Activated CD4-positive, alpha-beta T cell treated with anti-CD3 and anti-CD28 coated beads, Interleukin-2, amount 10 ng/mL, durations not matched to agents 7 days and 5 days (primary cell): ENCODE measurements around the gene ZSCAN29. TPM values are rescaled to one million over a fixed set of nuclear protein-coding genes. Genes with fewer than 3 reads are reported as not detected.

ENCODE experiments used
- CTCF ChIA-PET: fragments of 350-600 bp; sonication (Branson Sonifier 250); formaldehyde crosslinking; loops from one replicate; lab custom pipeline; 2021; ENCODE audit warnings: antibody characterized with exemption; lab: Charles Lee
- POLR2A ChIA-PET: fragments of 350-600 bp; sonication (Branson Sonifier 250); formaldehyde crosslinking; loops from one replicate; lab custom pipeline; 2021; ENCODE audit warnings: antibody characterized with exemption; lab: Charles Lee
- DNase-seq: peaks from one replicate; pipeline ENCODE4 v3.0.0-alpha.2; 2020
- H3K27ac Mint-ChIP-seq: one replicate; pipeline ENCODE4 v1.8.0; 2021; ENCODE audit warnings: mild to moderate bottlenecking, moderate library complexity, mixed read lengths
- H3K27me3 Mint-ChIP-seq: one replicate; pipeline ENCODE4 v1.8.0; 2021; ENCODE audit warnings: mixed read lengths
- H3K36me3 Mint-ChIP-seq: one replicate; pipeline ENCODE4 v1.8.0; 2021; ENCODE audit warnings: low read depth, mixed read lengths
- H3K4me1 Mint-ChIP-seq: one replicate; pipeline ENCODE4 v1.8.0; 2021; ENCODE audit warnings: mixed read lengths
- H3K4me3 Mint-ChIP-seq: one replicate; pipeline ENCODE4 v1.8.0; 2021; ENCODE audit warnings: mild to moderate bottlenecking, moderate library complexity, mixed read lengths
- H3K9me3 Mint-ChIP-seq: one replicate; pipeline ENCODE4 v1.8.0; 2021; ENCODE audit warnings: mixed read lengths
- total RNA-seq, 2 experiments: library from RNA; stranded (reverse); gene quantifications; one replicate each; pipeline ENCODE4 v1.2.3, GENCODE V29; 2021

Gene ZSCAN29
- total RNA-seq, 2 experiments from 2014 or later, result 25.4 to 28.2 TPM

DNA sequence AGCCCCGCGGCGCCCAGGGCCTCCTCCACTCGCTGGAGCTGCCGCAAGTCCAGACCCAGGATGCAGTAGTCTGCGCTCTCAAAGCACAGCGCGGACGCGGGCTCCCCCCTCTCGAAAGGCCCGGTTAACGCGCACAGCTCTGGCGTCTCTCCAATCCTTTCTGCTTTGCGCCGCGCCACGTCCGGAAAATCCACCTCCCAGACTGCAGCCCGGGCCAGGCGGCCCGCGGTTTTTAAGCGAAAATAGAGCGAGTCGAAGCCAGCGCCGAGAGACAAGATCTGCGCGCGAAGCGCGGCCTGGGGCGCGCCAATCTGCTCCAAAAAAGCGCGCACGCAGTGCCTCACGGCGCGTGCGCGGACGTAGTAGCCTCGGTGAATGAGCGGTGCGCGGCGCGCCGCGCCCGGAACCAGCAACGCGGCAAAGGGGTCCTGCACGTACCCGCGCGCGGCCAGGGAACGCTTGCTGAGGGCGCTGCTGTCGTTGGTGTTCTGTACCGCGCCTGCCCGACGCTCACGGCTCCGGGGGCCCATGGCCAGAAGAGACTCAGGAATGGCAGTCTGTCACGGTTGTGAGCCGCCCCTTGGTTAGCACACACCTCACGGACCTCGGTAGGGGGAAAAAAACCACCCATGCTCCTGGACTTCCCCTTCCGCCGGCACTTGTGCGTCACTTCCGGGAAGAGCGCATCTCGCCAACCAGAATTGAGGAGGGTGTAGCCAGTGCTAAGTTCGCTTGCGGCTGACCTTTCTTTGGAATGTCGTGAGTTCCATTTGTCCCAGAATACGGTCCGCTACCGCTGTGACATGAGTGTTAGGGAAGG is 40.7 kb downstream of the ZSCAN29 start, which contains the start of gene LCMT2:
Gene LCMT2 (minus strand): TSS at position 614 of the 820 bp plus-strand sequence. CDS start 84 bp downstream, at position 530.
- H3K4me1 Mint-ChIP-seq, result peaks cover 35% of the 10 kb centered on the region
- ChIA-PET POLR2A (interaction anchor here (1.0 kb wide), 1 partner anchor 180 kb away, joined by 3 read pairs; no protein-coding TSS in a partner anchor), CTCF (interaction anchor here (0.9 to 1.0 kb wide), 2 partner anchors 7 to 105 kb away, joined by 3 read pairs; no protein-coding TSS in a partner anchor)
- peaks cover 25% of the 10 kb centered on the region for H3K36me3 Mint-ChIP-seq
- H3K27ac Mint-ChIP-seq, result peak within 1 kb of the TSS; percentile 98
- peaks cover 2% of the 10 kb centered on the region for H3K9me3 Mint-ChIP-seq
- peak; percentile 93 for DNase-seq
- H3K27me3 Mint-ChIP-seq, result no peaks in the 10 kb centered on the region
- H3K4me3 Mint-ChIP-seq, result peak within 1 kb of the TSS; percentile 88

DNA sequence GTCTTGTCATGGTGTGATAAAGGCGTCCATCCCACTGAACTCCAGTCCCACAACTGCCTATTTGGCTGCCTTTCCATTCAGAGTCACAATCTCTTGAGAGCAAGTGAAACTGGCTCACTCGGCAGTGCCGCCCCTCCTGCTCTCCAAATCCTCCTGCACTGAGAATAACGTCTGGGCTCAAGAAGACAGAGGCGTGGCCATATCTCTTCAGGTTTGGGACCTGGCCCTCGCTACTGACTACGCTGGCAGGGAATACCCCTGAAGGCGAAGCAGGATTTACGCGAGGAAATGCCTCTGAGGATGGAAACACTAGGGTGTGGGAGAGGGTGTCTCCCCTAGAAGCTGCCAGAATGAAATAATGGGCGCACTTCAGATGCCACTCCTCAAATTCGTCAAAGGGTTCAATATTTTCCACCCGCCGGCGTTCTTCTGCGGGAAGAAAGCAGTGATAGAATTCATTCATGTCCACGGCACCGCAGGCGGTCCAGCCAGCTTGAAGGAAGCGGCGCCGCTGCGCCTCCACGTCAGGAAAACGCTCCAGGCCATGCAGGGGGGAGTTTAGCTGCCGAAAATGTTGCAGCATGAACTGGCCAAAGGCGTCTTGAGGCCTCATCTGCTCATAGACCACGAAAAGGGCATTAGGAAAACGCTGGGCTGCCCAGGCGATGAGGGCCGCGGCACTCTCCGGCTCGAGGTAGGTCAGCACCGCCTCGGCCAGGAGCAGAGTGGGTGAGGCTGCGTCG is 41.5 kb downstream of the ZSCAN29 start:
- CTCF ChIA-PET, result interaction anchor here (0.9 to 1.6 kb wide), 3 partner anchors 8 to 125 kb away, joined by 3 to 5 read pairs (median 3); no protein-coding TSS in a partner anchor
- H3K36me3 Mint-ChIP-seq, result peaks cover 22% of the 10 kb centered on the region
- H3K27me3 Mint-ChIP-seq, result no peaks in the 10 kb centered on the region
- H3K4me3 Mint-ChIP-seq, result peak overlapping the region; percentile 88
- H3K4me1 Mint-ChIP-seq, result peaks cover 35% of the 10 kb centered on the region
- peak overlapping the region; percentile 98 for H3K27ac Mint-ChIP-seq
- H3K9me3 Mint-ChIP-seq, result peaks cover 2% of the 10 kb centered on the region
- POLR2A ChIA-PET, result interaction anchor here (1.0 kb wide), 1 partner anchor 181 kb away, joined by 3 read pairs; no protein-coding TSS in a partner anchor
- DNase-seq, result peak; percentile 17

DNA sequence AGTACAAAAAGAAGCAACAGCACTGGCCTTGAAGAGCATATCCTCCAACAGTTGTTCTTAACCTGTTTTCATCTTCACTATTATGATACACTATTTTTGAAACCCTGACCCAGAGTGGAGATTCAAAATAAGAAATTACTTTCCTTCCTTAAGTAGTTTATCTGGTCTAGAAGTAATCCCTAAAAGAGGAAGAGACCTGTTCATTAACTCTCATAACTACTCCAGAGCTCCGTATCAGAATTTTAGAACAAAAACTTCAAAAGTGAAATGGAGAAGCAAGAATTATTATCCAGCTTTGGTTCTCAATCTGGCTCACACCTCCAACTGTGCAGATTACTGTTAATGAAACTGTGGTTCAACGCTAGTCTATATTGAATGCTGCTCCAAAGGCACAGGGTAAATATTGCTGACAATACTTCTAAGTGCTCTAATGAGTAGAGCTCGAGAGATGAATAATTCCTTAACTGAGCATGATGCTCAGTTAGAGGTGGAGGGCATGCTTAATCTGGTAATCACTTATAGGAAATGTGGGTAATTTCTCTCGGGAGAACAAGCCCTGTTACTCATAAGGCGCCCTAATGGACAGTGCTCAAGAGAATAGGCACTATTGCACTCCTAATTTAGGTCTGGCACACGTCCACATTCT is 45.7 kb downstream of the ZSCAN29 start:
- ChIA-PET POLR2A (no interaction called here), CTCF (interaction anchor here (0.7 to 1.3 kb wide), 5 partner anchors 8 to 40 kb away, joined by 3 to 4 read pairs (median 3); no protein-coding TSS in a partner anchor)

DNA sequence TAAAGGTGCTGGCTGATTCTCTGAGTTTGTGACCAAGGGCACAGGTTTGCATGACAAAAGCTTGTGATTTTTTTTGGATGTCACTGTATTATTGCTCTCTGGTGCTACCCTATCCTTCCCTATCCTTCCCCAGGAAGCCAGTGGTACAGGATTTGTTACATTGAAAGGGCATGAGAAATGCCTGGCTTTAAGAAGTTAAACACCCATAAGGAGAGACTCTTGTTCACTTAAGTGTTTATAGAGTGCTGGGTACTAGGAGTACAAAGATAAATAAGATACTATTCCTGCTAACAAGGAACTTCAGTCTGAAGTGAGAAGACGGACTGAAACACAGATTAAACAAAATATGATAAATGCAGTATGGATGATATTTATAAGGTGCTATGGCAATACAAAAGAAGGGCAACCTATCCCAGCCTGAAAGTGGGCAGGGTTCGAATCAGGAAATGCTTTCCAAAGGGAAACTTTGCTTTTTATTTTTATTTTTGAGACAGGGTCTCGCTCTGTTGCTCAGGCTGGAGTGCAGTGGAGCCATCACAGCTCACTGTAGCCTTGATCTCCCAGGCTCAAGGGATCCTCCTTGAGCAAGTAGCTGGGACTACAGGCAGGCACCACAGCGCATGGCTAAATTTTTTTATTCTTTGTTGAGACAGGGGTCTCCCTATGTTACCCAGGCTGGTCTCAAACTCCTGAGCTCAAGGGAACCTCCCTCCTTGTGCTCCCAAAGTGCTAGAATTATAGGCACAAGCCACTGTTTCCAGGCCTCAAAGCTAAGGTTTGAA is 51.7 kb downstream of the ZSCAN29 start:
- no peaks in the 10 kb centered on the region for H3K9me3 Mint-ChIP-seq
- no peaks in the 10 kb centered on the region for H3K36me3 Mint-ChIP-seq
- H3K4me1 Mint-ChIP-seq, result no peaks in the 10 kb centered on the region
- H3K27ac Mint-ChIP-seq, result no peak overlapping the region
- no peak overlapping the region for H3K4me3 Mint-ChIP-seq
- peaks cover 6% of the 10 kb centered on the region for H3K27me3 Mint-ChIP-seq
- ChIA-PET CTCF (interaction anchor here (1.0 to 1.4 kb wide), 4 partner anchors 8 to 42 kb away, joined by 3 to 4 read pairs (median 4); no protein-coding TSS in a partner anchor), POLR2A (no interaction called here)
- no peak for DNase-seq

More for the DNA sequence above, 45.7 kb downstream of the ZSCAN29 start:
- Mint-ChIP-seq H3K4me3 (no peak overlapping the region), H3K4me1 (peaks cover 21% of the 10 kb centered on the region), H3K36me3 (peaks cover 21% of the 10 kb centered on the region), H3K9me3 (no peaks in the 10 kb centered on the region), H3K27me3 (peaks cover 3% of the 10 kb centered on the region), H3K27ac (no peak overlapping the region)
- DNase-seq, result no peak

DNA sequence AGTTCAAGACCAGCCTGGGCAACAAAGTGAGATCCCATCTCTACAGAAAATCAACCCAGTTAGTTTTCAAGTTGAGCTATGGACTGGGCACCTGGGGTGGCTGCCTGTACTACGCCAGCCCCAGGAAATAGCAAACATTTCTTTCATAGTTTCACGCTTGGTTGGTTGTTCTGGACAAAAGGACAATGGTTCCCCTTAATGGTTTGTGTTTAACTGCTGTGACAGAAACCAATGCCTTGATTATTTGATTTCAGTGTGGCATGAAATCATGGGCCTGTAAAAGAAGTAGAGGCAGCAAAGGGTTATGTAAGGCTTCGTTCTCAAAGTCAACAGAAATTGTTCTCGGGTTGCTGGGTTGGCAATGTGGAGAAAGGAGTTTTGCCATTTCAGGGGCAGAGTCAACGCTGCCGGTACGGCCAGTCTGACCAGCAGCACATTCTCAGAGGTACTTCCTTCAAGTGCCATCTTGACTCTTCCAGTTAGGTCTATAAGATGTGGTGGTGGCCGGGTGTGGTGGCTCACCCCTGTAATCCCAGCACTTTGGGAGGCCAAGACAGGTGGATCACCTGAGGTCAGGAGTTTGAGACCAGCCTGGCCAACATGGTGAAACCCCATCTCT is 53.2 kb downstream of the ZSCAN29 start:
- no peak for DNase-seq
- H3K9me3 Mint-ChIP-seq, result no peaks in the 10 kb centered on the region
- CTCF ChIA-PET, result interaction anchor here (0.6 to 1.2 kb wide), 2 partner anchors 14 to 37 kb away, joined by 3 read pairs; no protein-coding TSS in a partner anchor
- H3K36me3 Mint-ChIP-seq, result no peaks in the 10 kb centered on the region
- H3K27ac Mint-ChIP-seq, result no peak overlapping the region
- H3K4me3 Mint-ChIP-seq, result no peak overlapping the region
- no peaks in the 10 kb centered on the region for H3K4me1 Mint-ChIP-seq
- H3K27me3 Mint-ChIP-seq, result peaks cover 10% of the 10 kb centered on the region
- POLR2A ChIA-PET, result no interaction called here

DNA sequence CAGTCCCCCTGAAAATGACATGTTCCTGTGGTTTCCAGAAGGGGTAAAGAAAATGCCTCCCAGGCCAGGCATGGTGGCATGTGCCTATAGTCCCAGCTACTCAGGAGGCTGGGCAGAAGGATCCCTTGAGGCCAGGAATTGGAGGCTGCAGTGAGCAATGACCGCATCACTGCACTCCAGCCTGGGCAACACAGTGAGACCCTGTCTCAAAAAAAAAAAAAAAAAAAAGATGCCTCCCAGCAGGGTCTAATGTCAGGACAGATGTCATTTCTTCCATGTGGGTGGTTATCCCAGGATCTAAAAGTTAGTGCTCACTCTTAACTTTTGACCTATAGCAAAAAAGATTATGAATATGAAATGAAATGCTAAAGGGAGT is 53.9 kb downstream of the ZSCAN29 start:
- Mint-ChIP-seq H3K9me3 (no peaks in the 10 kb centered on the region), H3K4me1 (no peaks in the 10 kb centered on the region), H3K27ac (no peak overlapping the region), H3K4me3 (no peak overlapping the region), H3K36me3 (no peaks in the 10 kb centered on the region), H3K27me3 (peaks cover 13% of the 10 kb centered on the region)
- no peak for DNase-seq
- CTCF ChIA-PET, result interaction anchor here (0.9 to 1.2 kb wide), 3 partner anchors 9 to 580 kb away, joined by 3 read pairs; partner anchors contain the start of gene CDAN1
- POLR2A ChIA-PET, result no interaction called here

DNA sequence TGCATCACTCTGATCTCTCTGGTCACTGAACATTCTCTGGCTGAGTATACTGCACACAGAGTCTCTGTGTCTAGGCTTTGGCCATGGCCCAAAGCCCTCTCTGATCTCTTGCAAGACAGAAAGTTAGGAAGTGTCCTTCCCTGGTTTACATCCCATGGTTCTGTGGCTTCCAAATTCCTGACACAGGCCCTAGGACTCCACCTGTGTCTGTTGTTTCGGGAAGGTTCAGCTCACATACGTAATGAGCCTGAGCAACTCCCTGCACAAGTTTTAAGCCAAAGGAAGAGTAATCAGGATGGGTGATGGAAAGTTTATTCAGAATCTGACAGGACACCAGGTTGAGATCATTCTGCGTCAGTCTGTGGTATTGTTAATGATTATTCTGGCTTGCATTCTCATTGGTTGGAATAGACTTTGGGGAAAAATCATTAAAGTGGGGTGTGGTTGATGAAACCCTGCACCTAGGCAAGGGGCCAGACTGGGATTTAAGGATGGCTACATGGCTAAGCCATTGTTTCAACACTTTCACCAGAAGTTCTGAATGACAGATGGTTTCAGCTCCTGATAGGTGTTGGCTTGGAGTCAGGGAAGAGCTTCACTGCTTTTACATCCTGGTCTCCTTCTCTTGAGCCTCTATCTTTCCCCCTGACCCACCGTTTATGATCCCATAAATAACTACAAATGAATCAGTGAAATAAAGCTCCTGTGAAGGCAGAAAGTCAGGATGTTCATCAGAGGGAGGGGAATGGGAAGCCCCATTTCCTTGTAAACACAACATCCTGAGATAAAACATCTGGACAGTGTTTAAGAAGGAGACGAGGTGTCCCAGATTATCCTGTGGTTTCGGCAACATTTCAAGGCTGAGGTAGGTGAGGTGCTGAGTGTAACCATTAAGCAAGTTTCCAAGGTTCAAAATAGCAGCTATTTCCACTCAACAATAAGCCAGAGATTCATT is 54.5 kb downstream of the ZSCAN29 start:
- Mint-ChIP-seq H3K27ac (no peak overlapping the region), H3K4me1 (no peaks in the 10 kb centered on the region), H3K27me3 (peaks cover 19% of the 10 kb centered on the region), H3K36me3 (no peaks in the 10 kb centered on the region), H3K9me3 (no peaks in the 10 kb centered on the region), H3K4me3 (no peak overlapping the region)
- CTCF ChIA-PET, result interaction anchor here (0.9 to 1.2 kb wide), 3 partner anchors 9 to 579 kb away, joined by 3 read pairs; partner anchors contain the start of gene CDAN1
- no peak for DNase-seq
- POLR2A ChIA-PET, result no interaction called here

DNA sequence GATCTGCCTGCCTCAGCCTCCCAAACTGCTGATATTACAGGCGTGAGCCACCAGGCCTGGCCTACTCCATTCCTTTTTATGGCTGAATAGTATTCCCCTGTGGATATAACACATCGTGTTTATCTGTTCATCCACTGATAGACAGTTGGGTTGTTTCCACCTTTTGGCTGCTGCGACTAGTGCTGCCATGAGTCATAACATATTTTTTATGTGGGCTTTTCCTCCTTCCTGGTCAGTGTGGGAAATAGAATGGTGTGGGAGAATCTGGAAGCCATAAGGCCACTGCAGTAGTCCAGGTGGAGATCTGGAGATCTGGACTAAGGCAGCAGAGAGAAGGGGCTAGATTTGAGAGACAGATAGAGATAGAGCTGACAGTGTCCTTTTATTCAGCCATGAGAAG is 56.7 kb downstream of the ZSCAN29 start:
- Mint-ChIP-seq H3K9me3 (no peaks in the 10 kb centered on the region), H3K4me3 (no peak overlapping the region), H3K4me1 (no peaks in the 10 kb centered on the region), H3K27me3 (peaks cover 27% of the 10 kb centered on the region), H3K36me3 (no peaks in the 10 kb centered on the region), H3K27ac (no peak overlapping the region)
- DNase-seq, result no peak
- POLR2A ChIA-PET, result no interaction called here
- CTCF ChIA-PET, result no interaction called here

DNA sequence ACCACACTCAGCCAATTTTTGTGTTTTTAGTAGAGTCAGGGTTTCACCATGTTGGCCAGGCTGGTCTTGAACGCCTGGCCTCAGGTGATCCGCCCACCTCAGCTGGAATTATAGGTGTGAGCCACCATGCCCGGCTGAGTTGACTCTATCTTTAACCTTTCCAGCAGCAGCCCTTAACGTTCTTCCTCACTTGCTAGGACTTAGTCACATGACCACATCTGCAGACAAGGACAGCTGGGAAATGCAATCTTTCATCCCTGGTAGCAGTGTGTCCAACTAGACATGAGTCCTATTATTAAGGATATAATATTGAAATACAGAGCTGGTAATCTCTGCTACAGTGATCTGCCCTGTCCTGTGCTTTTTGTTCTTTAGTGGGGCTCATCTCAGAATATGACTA is 58.5 kb downstream of the ZSCAN29 start:
- no peak overlapping the region for H3K27ac Mint-ChIP-seq
- ChIA-PET CTCF (interaction anchor here (0.6 to 2.0 kb wide), 4 partner anchors 13 to 86 kb away, joined by 3 to 6 read pairs (median 4); no protein-coding TSS in a partner anchor), POLR2A (no interaction called here)
- no peaks in the 10 kb centered on the region for H3K36me3 Mint-ChIP-seq
- H3K4me3 Mint-ChIP-seq, result no peak overlapping the region
- H3K27me3 Mint-ChIP-seq, result peaks cover 35% of the 10 kb centered on the region
- DNase-seq, result no peak
- H3K4me1 Mint-ChIP-seq, result no peaks in the 10 kb centered on the region
- no peaks in the 10 kb centered on the region for H3K9me3 Mint-ChIP-seq
